GM18858 (cell line): ENCODE measurements around the gene KIF3A.

Source experiments
- ATAC-seq: cut with Tn5 transposase; IDR thresholded peaks from one replicate; pipeline ENCODE4 v1.9.1; 2021; ENCODE audit not compliant: unreplicated experiment

The KIF3A gene

DNA sequence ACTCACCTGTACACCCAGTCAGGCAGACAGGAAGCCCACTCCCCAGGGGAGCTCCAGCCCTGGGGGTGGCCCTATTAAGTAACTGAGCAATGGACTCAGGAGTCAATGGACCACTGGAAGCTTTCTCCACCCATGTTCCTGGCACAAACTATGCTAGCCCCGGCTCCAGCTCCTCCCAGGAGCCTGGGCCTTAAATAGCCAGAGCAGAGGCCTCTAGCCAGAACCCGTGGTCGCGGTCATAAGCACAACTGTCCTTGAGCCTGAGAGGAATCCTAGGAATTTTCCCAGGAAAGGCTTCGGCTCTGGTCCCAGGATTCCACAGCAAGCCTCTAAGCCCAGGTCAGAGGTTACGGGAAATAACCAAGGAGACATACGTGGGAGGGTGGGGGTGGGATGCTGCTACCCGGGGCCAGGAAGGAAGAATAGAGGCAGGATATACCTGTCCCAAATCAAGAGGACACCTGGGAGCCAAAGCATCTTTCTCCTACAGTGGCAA is 34.2 kb upstream of the KIF3A start:
- ATAC-seq, result no peak

DNA sequence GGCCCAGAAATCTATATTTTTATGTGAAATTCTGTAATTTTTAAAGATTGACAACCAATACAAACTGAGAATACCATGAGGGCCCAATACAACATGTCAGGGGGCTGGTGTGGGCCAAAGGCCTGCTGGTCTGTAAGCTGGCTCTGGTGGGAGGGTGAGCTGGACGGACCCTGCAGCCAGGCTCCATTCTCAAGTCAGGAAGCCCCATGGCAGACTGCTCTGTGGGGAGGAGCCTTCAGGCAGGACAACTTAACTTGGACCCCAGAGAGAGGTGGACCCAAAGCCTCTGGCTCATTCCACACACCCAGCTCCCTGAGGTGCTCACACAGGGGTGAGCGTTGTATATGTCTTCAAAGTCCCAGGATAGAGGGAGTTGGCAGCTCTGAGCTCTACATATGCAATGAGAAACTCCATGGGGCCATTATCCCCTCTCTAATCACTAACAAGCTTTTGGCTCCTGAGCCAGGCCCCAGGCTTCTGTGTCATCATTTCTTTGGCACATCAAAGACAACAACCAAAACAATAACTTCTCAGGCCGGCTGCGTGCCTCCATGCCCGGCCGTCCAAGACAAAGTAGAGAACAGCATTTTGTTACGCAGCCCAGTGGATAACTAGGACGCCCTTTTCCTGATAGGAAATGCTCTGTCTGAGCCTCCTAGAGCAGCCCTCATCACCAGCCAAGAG is 33.3 kb upstream of the KIF3A start:
- ATAC-seq, result no peak

DNA sequence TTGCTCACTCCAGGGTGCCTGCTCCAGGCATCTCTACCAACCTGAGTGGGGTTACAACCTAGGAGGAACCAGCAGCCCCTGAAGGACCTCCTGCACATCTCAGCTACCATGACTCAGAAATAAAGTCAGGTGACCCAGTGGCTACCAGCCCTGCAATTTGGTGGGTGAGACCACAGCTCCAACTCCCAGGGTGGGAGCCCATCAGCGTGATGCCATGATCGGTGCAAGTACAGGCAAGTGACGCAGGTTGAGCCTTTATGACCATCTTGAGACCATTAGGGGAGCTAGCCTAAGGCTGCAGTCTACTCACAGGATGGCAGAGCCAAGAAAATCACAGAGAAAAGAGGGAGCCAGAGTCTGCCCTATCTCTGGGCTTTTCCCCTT is 31.1 kb upstream of the KIF3A start:
- ATAC-seq, result no peak

DNA sequence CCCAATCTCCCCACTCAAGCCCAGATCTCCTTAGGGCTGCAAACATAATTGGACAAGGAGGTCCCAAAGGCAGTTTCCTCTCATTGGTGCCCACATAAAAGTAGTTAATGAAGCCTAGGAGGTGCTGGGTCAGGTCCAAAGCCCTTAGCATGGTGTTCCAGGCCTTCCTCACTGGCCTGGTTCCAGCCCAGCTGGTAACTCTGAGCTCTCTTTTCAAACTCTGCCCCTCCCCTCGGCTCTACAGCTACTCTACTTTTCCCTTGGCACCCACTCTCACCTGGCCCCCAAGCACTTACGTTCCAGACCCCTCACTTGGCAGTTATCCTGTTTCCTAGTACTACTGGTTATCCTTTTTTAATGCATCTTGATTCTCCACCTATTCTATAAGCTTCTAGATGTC is 29.8 kb upstream of the KIF3A start:
- no peak for ATAC-seq

- no peak for ATAC-seq
These were observed 29.4 kb upstream of the KIF3A start for GRCh38 chr5:132766806-132767055.

GRCh38 chr5:132766020-132766805 is 28.9 kb upstream of the KIF3A start:
- no peak for ATAC-seq

GRCh38 chr5:132765311-132766019 is 28.1 kb upstream of the KIF3A start:
- no peak for ATAC-seq

- ATAC-seq, result no peak
These were observed 27.4 kb upstream of the KIF3A start for GRCh38 chr5:132764671-132765238.

DNA sequence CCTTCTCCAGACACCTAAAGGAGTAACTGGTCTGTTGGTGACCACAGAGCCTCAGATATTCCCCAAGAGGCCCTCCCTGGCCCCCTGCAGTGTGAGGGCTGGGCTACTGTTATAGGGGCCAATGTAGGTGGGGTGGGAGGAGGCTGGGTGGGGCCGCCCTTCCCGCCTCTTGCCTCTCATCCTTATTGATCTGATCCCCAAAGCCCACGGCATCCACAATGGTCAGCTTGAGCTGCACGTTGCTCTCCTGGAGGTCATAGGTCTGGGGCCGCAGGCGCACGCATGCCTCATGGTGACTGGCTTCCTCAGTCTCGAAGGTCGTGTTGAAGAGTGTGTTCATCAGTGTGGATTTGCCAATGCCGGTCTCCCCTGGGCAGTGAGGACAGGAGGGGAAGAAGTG is 26.7 kb upstream of the KIF3A start:
- ATAC-seq, result no peak

- no peak for ATAC-seq
These were observed 26.1 kb upstream of the KIF3A start for GRCh38 chr5:132763181-132764036.

- no peak for ATAC-seq
These were observed 25.1 kb upstream of the KIF3A start for GRCh38 chr5:132762246-132763000.

DNA sequence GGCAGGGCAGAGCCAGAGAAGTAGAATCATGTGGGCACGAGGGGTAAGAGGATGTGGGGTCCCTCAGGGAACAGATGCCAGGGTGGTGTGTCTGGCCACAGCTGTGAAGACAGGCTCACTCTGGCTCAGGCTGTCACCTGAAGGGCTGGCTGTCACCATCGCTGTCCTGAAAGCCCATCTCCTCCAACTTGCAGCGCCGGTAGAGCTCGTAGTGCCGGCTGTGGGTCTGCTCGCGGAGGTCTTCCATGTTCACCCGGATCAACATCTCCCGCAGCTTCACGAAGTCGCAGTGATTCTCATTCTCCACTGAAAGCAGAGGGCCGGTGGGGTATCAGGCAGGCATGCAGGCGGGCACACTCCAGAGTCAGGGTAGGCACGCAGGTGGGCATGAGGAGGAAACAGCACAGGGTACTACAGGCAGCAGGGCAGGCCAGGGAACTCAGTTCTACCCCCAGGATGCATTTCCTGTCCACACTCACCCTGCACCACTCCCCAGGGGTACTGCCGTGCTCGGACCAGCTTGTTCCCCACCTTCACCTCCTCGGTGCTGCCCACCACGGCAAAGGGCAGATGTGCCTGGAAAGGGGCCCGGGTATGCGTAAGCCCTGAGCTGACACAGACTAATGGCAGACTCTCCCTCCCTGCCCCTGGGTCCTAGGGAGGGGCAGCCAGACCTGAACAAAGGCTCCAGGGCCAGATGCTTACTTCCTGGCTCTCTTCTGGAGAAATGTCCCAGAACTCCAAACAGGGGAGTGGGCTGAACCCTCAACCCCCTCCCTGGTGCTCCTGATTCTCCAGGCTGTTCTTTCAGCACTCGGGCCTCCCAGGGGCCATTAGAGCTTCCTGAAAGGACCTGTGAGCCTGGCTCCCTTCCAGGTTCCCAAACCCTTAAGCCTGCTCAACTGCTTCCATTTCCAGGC is 24.2 kb upstream of the KIF3A start:
- ATAC-seq, result no peak

DNA sequence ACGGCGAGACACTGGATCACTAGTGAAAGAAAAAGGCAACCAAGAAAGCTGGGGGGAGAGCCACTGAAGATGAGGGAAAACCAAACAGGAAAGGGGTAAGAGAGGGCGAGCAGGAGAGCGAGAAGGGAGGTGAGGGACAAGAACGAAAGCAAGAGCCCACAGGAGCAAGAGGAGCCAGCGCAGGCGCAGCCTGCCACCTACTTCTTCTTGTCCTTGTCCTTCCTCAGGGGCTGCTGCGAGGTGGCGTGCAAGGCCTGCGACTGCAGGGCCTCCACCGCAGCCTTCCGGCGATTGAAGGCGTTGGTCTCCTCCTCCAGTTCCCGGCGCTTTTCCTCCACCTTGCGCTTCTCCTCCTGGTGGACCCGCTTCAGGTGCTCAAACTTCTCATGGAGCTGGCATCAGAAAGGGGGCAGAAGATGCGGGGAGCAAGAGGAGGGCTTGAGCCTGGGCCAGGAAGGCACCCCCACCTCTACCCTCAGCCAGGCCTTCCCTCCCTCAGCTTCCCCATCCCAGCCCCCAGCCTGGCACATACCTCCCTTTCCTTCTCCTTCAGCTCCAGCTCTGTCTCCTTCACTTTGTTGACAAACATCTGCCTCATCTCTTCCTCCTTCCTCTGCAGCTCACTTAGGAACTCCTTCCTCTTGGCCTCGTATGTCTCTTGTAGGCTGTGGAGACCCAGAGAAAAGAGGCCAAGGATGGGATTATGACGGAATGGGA is 23.4 kb upstream of the KIF3A start:
- no peak for ATAC-seq

DNA sequence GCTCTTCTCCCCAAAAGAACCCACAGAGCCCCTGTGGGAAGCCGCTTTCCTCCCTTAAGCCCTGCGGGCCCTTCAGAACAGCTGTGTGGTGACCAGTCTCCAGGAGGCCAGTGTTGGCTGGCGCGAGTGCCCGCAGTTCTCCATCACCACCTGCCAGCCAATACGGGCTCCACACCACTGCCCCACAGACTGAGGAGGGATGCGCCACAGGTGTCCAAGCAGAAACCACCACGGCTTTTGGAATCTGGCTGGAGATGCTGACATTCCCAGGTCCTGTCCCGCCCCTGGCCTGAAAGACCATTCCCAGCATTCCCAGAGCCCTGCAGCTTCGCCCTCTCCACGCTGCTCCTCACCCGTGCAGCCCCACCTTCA is 22.7 kb upstream of the KIF3A start:
- ATAC-seq, result no peak

DNA sequence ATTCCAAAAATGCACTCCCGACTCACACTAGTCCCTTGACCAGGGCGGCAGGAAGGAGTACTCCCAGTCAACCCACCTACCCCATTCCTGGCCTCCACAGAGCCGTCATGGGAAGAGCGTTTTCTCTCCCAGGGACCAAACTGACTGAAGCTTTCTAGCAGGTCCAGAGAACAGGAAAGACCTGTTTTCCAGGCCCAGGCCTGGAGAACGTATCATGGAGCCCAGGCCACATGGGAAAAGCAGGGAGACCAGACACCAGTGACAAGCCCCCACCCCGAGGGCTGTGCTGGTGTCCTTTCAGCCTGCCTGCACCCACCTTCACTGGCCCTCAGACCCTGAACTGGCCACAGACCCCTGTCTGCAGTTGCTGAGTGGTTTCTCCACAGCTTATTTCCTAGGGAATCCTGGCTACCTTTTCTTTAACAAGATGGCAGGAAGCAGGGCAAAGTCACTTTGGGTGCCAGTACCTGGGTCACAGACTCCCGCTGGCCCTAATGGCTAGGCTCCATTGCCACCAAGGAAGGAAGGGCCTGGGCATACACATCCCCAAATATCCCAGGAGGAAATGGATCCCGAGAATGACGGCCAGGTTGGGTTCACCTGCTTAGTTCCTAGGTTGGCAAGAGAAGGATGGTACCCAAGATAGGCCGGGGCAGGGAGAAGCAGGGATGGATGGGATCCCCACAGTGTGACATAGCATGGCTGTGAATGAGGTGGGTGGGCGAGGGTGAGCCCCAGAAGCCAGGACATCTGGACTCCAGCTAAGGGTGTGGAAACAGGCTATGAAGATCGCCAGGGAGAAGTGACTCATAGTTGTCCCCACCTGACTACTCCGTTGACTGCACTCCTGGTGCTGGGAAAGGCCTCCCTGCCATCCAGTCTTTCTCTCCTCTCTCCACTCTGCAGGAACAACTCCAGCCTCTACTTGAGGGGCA is 22.0 kb upstream of the KIF3A start:
- ATAC-seq, result no peak

DNA sequence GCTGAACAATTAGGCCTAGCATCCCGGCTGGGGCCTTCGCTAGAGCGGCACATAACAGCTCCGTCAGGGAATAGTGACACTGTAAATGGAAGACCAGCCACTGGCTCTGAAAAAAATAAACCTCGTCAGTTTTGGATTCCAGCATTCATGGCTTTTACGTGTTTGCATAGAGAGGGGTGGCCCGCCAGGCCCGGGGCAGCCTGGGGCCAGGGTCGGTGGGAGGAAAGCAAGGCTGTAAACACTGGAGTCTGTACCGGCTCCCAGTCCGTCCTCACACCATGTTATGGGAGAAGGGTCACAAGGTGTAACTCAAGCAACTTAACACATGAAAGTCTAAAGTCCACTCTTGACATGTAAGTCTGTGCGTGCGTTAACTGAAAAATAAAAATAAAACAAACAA is 21.1 kb upstream of the KIF3A start:
- ATAC-seq, result no peak

- ATAC-seq, result no peak
These were observed 19.2 kb upstream of the KIF3A start for GRCh38 chr5:132756542-132756941.
